Transverse colon (tissue), 3 donors: Measurements from ENCODE around the gene ATP5F1D.

Source experiments
- EP300 ChIP-seq: sonication (generic); formaldehyde crosslinking; IDR thresholded peaks from one replicate; pipeline ENCODE4 v1.6.1; 2017; ENCODE audit warnings: antibody characterized with exemption, low read depth
- POLR2A ChIP-seq: fragments of 450-650 bp; IDR thresholded peaks from one replicate; pipeline ENCODE4 v1.6.1; 2016; ENCODE audit warnings: antibody characterized with exemption, mild to moderate bottlenecking, moderate library complexity
- TF ChIP-seq, protein P1 (sequence below), 5 experiments: fragments of 200-600 bp in 3 of 5; fragments of 450-650 bp in 2 of 5; sonication (generic) in 3 of 5; IDR thresholded peaks; 1 replicate in 2 of 5; 2 replicates in 3 of 5; pipeline ENCODE4 v1.5.1; 2016 to 2017; ENCODE audit warnings: antibody characterized with exemption in 5 of 5, inconsistent platforms in 3 of 5, mild to moderate bottlenecking in 2 of 5, moderate library complexity in 1 of 5

DNA sequence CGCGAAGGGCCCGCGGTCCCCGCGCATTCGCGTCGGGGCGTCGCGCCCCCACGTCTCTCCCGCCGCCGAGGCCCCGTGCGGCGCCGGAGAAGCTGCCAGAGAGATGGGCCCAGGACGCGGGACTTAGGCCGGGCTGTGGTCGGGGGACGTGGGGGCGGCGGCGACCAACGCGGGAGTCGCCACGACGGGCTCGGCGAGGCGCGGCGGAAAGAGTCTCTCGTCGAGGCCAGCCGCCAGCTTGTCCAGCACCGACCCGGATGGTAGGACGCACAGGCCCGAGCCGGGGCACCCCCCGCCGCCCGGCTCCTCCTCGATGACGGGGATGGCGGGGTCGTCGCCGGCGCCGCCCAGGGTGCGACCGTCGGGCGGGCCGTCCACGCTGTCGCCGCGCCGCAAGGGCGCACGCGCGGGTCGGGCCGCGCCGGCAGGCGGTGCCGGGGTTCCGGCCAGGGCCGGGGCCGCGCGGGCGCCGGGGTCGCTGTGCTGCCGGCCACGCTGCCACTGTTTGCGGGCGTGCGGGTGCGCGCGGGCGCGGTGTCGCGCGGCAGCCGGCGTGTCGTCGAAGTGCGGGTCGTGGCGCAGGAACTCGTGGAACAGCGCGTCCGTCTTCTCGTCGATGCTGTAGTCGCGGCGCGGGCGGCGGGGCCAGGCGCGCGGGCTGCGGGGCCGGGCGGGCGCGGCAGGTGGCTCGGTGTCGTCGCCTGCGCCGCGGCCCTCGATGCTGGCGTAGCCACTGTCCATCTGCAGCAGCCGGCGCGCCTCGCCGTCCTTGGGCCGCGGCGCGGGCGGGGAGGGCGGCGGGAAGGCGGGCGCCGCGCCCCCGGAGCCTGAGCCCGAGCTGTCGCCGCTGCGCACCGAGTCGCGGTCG is 12.3 kb upstream of the ATP5F1D start:
- TF ChIP-seq, protein P1, sequence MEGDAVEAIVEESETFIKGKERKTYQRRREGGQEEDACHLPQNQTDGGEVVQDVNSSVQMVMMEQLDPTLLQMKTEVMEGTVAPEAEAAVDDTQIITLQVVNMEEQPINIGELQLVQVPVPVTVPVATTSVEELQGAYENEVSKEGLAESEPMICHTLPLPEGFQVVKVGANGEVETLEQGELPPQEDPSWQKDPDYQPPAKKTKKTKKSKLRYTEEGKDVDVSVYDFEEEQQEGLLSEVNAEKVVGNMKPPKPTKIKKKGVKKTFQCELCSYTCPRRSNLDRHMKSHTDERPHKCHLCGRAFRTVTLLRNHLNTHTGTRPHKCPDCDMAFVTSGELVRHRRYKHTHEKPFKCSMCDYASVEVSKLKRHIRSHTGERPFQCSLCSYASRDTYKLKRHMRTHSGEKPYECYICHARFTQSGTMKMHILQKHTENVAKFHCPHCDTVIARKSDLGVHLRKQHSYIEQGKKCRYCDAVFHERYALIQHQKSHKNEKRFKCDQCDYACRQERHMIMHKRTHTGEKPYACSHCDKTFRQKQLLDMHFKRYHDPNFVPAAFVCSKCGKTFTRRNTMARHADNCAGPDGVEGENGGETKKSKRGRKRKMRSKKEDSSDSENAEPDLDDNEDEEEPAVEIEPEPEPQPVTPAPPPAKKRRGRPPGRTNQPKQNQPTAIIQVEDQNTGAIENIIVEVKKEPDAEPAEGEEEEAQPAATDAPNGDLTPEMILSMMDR (IDR thresholded peaks at IDR 0.05) = no peak
- TF ChIP-seq EP300 = no peak
- TF ChIP-seq POLR2A = no peak
